CD4-positive, alpha-beta T cell (primary cell): ENCODE results near the gene CEP135. TPM values are rescaled to one million over a fixed set of nuclear protein-coding genes. Genes with fewer than 3 reads are reported as not detected.
"Not testable (repeated sequence)": the region's sequence is repeated elsewhere in the genome, so short reads cannot be mapped to it uniquely, and the experiment has no call there.

Experiments
- ATAC-seq: fragments of 200-7000 bp; cut with Tn5 transposase; one replicate; pipeline ENCODE4 v1.10.0; 2022; ENCODE audit warnings: mild to moderate bottlenecking; ENCODE audit not compliant: poor library complexity
- CTCF ChIA-PET: fragments of 350-600 bp; sonication (Branson Sonifier 250); formaldehyde crosslinking; loops from one replicate; lab custom pipeline; 2021; ENCODE audit warnings: antibody characterized with exemption, inconsistent platforms; lab: Charles Lee
- POLR2A ChIA-PET: fragments of 350-600 bp; sonication (Branson Sonifier 250); formaldehyde crosslinking; loops from one replicate; lab custom pipeline; 2021; ENCODE audit warnings: antibody characterized with exemption, inconsistent platforms; lab: Charles Lee
- DNase-seq, 14 experiments: peaks; one replicate each; pipeline ENCODE4 v3.0.0-alpha.2; 2013 to 2020; ENCODE audit warnings: mixed read lengths in 2 of 14
- H3K27ac ChIP-seq, 2 donors: one replicate each; pipeline versions ENCODE4 v1.5.1 to v1.7.0; 2013; ENCODE audit warnings: low read length in 2 of 2, low read depth in 1 of 2, mild to moderate bottlenecking in 1 of 2
- H3K27me3 ChIP-seq, 2 experiments: 1 replicate in 1 of 2; 2 replicates in 1 of 2; pipeline versions ENCODE4 v1.6.1 to v1.7.0; 2013; ENCODE audit warnings: low read length in 2 of 2, control low read depth in 1 of 2, mild to moderate bottlenecking in 1 of 2, moderate library complexity in 1 of 2; ENCODE audit not compliant: insufficient read depth in 2 of 2, control insufficient read depth in 1 of 2
- H3K36me3 ChIP-seq: one replicate; pipeline ENCODE4 v1.6.1; 2013; ENCODE audit warnings: low read length, control low read depth; ENCODE audit not compliant: insufficient read depth
- H3K4me1 ChIP-seq: one replicate; pipeline ENCODE4 v1.6.1; 2013; ENCODE audit warnings: low read length, control low read depth; ENCODE audit not compliant: insufficient read depth
- H3K4me3 ChIP-seq: one replicate; pipeline ENCODE4 v1.5.1; 2013; ENCODE audit warnings: mild to moderate bottlenecking, low read length, moderate library complexity
- H3K9me3 ChIP-seq, 2 experiments: 1 replicate in 1 of 2; 2 replicates in 1 of 2; pipeline versions ENCODE4 v1.6.1 to v1.7.0; 2013; ENCODE audit warnings: low read length in 2 of 2, mild to moderate bottlenecking in 2 of 2, control low read depth in 1 of 2, moderate library complexity in 1 of 2; ENCODE audit not compliant: control insufficient read depth in 1 of 2, insufficient read depth in 1 of 2
- H3K27ac Mint-ChIP-seq: one replicate; pipeline ENCODE4 v1.8.0; 2020; ENCODE audit warnings: mixed read lengths
- H3K27me3 Mint-ChIP-seq: one replicate; pipeline ENCODE4 v1.8.0; 2021; ENCODE audit warnings: mixed read lengths
- H3K36me3 Mint-ChIP-seq: one replicate; pipeline ENCODE4 v1.8.0; 2021; ENCODE audit warnings: low read depth, mixed read lengths
- H3K4me1 Mint-ChIP-seq: one replicate; pipeline ENCODE4 v1.8.0; 2021; ENCODE audit warnings: low read depth, mixed read lengths
- H3K4me3 Mint-ChIP-seq: one replicate; pipeline ENCODE4 v1.8.0; 2020; ENCODE audit warnings: mild to moderate bottlenecking, mixed read lengths
- H3K9me3 Mint-ChIP-seq: one replicate; pipeline ENCODE4 v1.8.0; 2020; ENCODE audit warnings: mixed read lengths
- CTCF ChIP-seq: fragments of 200-600 bp; IDR thresholded peaks from one replicate; pipeline ENCODE4 v1.8.0; 2022; ENCODE audit warnings: antibody characterized with exemption, mild to moderate bottlenecking
- intact Hi-C, 2 experiments: fragments of 100-400 bp; cut with DNase I in 1 of 2; cut with micrococcal nuclease in 1 of 2; formaldehyde crosslinking; loops; one replicate each; pipeline versions ENCODE4 v1.15.1 to v1.9.0; 2023 to 2025; cut with DNase I, micrococcal nuclease
- total RNA-seq, 174 experiments: library from RNA in 2 of 174; stranded (reverse) in 2 of 174; gene quantifications; one replicate each; pipeline ENCODE4 v1.2.3 and lab custom pipeline; 2021 to 2026

Gene CEP135
- total RNA-seq, 2 experiments from 2014 or later: 19.6 to 21.0 TPM

GRCh38 chr4:55965585-55965984, 16.8 kb downstream of the CEP135 start:
- H3K27me3 Mint-ChIP-seq: no peaks in the 10 kb centered on the region
- Histone ChIP-seq H3K27ac (no peak overlapping the region), H3K4me1 (no peaks in the 10 kb centered on the region), H3K4me3 (no peak overlapping the region), H3K9me3 (no peaks in the 10 kb centered on the region), H3K27me3 (no peaks in the 10 kb centered on the region), H3K36me3 (peaks cover 44% of the 10 kb centered on the region)
- H3K36me3 Mint-ChIP-seq: peaks cover 66% of the 10 kb centered on the region
- intact Hi-C loops: no loop called here
- CTCF ChIA-PET: no interaction called here
- H3K4me3 Mint-ChIP-seq: no peak overlapping the region
- no peak overlapping the region for H3K27ac Mint-ChIP-seq
- H3K4me1 Mint-ChIP-seq: no peaks in the 10 kb centered on the region
- no peaks in the 10 kb centered on the region for H3K9me3 Mint-ChIP-seq
- DNase-seq (no peak), ATAC-seq (no peak)
- POLR2A ChIA-PET: interaction anchor here (1.2 kb wide), 1 partner anchor 12 kb away, joined by 3 read pairs; no protein-coding TSS in a partner anchor
- TF ChIP-seq CTCF: no peak

GRCh38 chr4:55966324-55966723, 17.6 kb downstream of the CEP135 start:
- ATAC-seq, H3K27ac Mint-ChIP-seq, H3K4me3 Mint-ChIP-seq, CTCF ChIA-PET, H3K27me3 ChIP-seq, intact Hi-C loops, H3K27ac ChIP-seq, H3K9me3 Mint-ChIP-seq, H3K9me3 ChIP-seq, DNase-seq, H3K27me3 Mint-ChIP-seq, H3K4me3 ChIP-seq, H3K4me1 ChIP-seq, H3K4me1 Mint-ChIP-seq: not testable (repeated sequence)
- H3K36me3 Mint-ChIP-seq: peaks cover 69% of the 10 kb centered on the region
- H3K36me3 ChIP-seq: peaks cover 42% of the 10 kb centered on the region
- POLR2A ChIA-PET: interaction anchor here (1.2 kb wide), 1 partner anchor 13 kb away, joined by 3 read pairs; no protein-coding TSS in a partner anchor

- no peaks in the 10 kb centered on the region for H3K4me1 ChIP-seq
- no peak overlapping the region for H3K27ac Mint-ChIP-seq
- H3K27me3 Mint-ChIP-seq: no peaks in the 10 kb centered on the region
- no peaks in the 10 kb centered on the region for H3K4me1 Mint-ChIP-seq
- no peak overlapping the region for H3K4me3 ChIP-seq
- no peaks in the 10 kb centered on the region for H3K9me3 Mint-ChIP-seq
- CTCF ChIA-PET: no interaction called here
- POLR2A ChIA-PET: no interaction called here
- no peak for ATAC-seq
- no peak overlapping the region for H3K4me3 Mint-ChIP-seq
- DNase-seq: no peak
- no peak overlapping the region for H3K27ac ChIP-seq
- intact Hi-C loops: no loop called here
- no peak for TF ChIP-seq CTCF
- H3K36me3 Mint-ChIP-seq: peaks cover 69% of the 10 kb centered on the region
- peaks cover 52% of the 10 kb centered on the region for H3K36me3 ChIP-seq
- no peaks in the 10 kb centered on the region for H3K9me3 ChIP-seq
- H3K27me3 ChIP-seq: no peaks in the 10 kb centered on the region
Observed at GRCh38 chr4:55967376-55967775, 18.6 kb downstream of the CEP135 start.

GRCh38 chr4:55973650-55974049, 24.9 kb downstream of the CEP135 start:
- Histone ChIP-seq H3K36me3 (peaks cover 48% of the 10 kb centered on the region), H3K27me3 (no peaks in the 10 kb centered on the region), H3K4me3 (no peak overlapping the region), H3K9me3 (no peaks in the 10 kb centered on the region), H3K27ac (no peak overlapping the region), H3K4me1 (no peaks in the 10 kb centered on the region)
- Mint-ChIP-seq H3K9me3 (no peaks in the 10 kb centered on the region), H3K4me3 (no peak overlapping the region), H3K36me3 (peaks cover 84% of the 10 kb centered on the region), H3K4me1 (no peaks in the 10 kb centered on the region), H3K27ac (no peak overlapping the region), H3K27me3 (no peaks in the 10 kb centered on the region)
- DNase-seq (no peak), ATAC-seq (no peak)
- CTCF ChIA-PET: interaction anchor here (1.7 kb wide), 1 partner anchor 25 kb away, joined by 5 read pairs; no protein-coding TSS in a partner anchor
- intact Hi-C loops: no loop called here
- no peak for TF ChIP-seq CTCF
- POLR2A ChIA-PET: no interaction called here
